HG02763 (cell line): ENCODE data around the gene IGSF9B.

Experiments used
- ATAC-seq: cut with Tn5 transposase; IDR thresholded peaks from one replicate; pipeline ENCODE4 v1.9.1; 2021; ENCODE audit warnings: mild to moderate bottlenecking, moderate library complexity; ENCODE audit not compliant: unreplicated experiment

Gene IGSF9B

DNA sequence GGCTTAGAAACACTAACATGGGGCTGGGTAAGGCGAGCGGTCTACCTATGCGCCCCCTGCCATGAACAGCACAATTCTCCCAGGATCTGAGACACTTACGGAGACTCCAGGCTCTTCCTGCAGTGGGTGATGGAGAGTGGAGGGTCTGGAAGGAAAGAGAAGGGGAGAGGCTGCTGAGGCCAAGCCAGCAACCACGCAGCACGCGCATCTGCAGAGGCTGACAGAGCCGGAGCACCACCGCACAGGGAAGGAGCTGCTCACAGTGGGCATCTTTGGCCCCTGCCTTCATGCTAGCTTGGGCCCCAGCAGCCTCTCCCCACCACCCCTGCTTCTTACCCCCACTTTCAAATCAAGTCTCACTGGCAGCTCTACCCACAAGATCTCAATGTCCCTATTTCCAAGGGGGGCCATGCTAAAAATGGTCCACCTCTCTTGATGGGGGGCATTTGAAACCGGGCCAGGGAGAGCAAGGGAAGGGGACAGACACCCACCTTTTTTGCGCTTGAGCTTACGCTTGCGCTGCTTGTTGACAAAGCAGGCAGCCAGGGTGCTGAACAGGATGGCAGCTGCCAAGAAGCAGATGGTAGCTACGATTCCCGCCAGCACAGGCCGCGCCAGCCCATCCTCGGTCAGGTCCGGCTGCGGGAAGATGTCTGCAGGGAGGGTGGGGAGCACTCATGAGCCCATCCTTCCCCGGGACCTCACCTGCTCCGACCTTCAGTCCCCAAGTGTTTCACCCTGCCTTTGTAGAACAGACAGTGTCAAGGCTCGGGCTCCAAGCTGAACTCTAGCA is 34.5 kb downstream of the IGSF9B start:
- ATAC-seq, result no peak

DNA sequence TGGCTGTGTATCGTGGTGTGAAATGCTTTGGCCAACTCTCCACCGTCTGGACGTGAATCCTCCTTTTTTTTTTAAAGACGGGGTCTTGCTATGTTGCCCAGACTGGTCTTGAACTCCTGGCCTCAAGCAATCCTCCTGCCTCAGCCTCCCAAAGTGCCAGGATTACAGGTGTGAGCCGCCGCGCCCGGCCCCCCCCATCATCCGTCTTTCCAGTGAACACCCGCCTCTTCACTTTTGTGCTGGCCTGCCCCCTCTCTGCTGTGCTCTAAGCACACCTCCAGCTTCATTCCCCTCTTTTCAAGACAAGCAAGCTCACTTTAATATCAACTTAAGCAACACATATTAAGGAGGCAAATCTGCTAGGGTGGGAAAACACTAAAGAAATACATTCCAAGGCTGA is 35.3 kb downstream of the IGSF9B start:
- ATAC-seq, result no peak

DNA sequence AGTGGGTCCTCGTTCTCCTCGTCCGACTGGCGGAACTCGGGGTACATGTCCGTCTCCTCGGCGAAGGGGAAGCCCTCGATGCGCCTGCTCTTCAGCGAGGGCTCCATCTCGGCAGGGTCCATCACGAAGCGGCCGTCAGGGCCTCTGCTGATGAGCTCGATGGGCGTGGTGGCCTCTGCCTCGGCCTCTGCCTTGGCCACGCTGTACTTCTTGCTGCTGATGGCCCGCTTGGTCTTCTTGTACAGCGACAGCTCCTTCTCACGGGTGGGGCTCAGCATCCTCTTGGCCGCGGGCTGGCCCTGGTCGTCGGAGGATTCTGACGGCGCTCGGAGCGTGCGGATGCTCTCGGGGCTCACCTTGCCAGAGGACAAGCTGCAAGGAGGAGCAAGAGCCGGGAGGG is 35.7 kb downstream of the IGSF9B start:
- ATAC-seq, result no peak

DNA sequence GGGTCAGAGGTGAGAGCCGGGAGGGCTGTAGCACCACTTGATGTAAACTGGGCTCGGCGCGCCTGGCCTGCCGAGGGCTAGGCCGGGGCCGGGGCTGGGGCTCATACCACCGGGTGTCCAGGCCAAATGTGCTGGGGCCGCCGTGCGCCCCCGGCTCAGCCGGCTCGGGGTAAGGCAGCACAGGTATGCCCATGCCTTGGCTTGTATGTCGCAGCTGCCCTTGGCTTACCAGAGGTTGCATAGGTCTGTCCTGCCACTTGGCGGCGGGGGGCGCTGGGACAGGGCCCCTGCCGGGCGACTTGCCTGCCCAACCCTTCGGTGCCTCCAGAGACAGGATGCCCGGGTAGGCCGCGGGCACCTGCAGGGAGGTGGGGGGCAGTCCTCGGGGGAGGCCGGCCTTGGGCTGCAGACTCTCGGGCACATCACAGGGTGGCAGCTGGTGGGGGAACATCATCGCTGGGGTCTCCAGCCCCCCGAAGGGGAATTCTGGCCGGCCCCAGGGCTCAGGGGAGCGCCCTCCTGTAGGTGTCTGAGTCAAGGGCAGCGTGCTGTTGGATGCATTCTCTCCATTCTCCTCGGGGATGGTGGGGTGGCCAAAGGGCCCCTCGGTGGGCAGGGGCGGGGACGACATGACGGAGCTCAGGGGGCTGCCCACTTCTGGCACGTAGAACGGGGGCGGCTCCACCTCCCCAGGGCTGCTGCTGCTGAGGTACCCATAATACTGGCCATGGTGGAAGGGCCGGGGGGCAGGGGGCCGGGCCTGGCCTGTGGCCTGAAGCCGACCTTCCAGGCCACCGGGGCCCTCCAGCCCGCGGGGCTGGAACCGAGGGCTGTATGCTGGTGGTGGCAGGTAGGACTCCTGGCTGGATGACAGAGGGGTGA is 36.4 kb downstream of the IGSF9B start:
- no peak for ATAC-seq

DNA sequence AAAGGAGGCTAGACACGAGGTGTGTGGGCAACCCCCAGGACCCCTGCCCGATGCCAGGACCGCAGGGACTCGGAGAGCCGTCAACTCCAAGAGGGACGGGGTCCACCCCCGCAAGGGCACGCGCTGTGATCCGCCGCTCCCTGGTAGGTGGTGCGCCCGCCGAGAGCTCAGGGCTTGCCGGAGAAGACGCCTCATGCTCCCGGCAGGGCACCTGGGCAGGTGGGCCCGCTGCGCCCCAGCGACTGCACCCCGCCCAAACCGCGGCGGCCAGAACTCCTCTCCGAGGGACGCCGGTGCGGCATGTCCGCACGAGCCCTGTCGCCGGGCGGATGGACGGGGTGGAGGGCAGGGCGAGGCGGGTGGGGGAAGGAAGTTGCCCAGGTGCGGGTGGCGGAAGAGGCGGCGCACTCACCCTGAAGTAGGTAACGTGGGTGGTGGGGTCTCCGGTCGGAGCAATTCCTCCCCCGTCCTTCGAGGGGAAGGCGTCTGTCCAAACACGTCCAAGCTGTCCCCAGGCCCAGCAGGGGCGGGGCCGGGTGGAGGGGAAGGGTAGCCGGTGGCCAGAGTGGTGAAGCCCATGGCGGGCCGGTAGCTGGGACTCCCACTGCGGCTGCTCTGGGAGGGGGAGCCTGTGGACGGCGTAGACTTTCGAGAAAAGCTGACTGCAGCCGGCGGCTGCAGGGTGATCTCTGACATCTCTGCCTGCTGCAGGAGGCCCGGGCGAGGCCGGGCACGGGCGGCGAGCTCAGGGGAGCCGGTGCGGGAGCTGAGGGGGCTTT is 37.2 kb downstream of the IGSF9B start:
- no peak for ATAC-seq

DNA sequence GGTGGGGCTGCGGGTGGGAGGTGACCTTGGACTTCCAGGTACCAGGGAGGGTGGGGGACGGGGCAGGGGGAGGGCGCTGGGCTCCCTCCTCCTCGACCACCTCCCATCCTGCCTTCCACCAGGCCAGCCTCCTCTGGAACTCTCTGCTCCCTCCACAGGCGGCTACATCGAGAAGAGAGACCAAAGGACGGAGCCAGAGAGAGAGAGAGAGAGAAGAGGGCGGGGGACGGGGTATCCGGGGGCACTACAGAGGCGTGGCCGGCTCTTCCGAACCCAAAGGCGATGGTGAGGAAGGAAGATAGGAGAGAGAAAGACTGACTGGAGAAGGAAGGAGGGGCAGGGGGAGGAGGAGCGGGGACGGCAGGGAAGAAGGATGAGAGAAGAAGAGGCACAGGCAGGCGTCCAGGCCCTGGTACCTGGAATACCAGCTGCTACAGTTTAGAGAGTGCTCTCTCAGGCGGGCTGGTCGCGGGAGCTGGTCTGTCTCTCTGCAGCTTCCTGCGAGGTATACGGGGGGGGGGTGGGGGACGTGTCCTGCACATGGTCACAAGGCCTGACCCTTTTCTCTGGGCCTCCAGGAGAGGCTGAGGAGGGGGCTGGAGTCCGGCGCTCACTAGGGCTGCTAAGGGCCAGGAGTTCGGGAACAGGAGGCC is 38.0 kb downstream of the IGSF9B start:
- ATAC-seq, result no peak

DNA sequence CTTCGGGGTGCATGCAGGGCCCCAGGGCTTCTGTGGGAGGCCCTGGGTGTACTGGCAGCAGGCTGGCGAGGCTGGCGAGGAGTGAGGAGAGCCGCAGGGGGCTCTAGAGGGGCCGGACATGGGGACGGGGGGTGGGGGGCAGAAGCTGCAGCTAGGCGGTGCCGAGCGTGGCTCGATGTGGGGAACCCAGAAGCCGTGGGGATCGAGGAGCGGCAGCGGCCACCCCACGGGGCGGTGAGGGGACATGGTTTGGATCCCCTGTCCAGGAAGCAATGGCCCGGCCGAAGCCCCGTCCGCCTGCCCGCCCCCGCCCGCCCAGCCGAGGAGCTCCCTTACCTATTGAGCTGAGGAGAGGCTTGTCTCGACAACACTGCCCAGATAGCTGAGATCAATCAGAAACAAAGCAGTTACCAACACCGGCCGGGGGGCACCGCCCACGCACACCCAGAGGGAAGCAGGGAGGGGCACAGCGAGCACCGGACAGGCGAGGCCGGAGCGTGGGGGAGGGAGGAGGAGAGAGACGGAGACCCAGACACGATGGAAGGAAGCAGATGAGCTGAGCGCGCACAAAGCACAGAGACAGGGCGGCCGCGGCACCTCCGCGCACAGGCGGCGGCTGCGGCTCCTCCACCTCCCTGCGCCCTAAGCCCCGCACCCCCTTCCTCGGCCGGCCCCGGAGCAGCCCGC is 38.7 kb downstream of the IGSF9B start:
- no peak for ATAC-seq

DNA sequence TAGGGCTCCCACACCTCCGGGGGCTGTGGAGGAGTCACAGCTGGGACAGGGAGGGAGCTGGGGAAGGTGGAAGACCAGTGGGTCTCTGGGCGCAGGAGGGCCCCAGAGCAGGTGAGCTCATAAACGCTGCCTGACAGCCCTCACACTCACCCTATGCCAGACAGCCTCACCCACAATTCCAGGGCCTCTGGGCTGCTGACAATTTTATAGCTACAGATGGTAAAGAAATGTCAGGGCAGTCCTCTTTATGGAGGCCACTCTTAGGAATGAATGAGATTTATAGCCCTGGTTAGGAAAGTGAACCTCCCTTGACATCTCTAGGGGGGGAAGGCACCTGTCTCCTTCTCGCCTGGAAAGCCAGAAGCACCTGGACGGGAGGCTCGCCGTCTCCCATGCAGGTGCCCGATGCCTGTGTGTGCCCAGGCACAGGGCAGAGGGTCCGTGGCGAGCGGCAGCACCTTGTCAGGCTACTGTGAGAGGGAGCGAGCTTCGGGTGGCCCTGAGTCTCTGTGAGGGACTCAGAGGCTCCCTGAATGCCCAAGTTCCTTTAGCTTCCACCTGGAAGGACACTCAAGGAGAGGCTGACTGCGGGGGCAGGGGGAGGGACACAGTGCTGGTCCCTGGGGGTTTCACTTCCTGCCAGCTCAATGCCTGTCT is 39.9 kb downstream of the IGSF9B start:
- ATAC-seq, result no peak

DNA sequence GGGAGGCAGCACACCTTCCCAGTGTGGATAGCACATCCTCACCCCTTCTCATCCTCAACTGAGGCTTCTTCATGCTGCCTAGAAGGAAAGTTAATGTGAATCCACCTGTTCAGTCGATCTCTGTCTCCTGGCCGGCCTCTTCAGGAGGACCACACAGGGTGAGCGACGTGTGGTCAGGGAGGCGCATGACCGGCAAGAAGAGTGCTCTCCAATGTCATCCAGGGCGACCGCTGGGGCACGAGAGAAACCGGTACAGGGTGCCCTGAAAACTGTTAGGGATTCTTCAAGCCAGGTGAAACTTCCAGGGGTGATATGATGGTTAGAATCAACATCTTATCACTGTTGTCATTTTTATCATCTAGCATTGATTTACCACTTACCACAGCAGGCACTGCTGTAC is 43.0 kb downstream of the IGSF9B start:
- ATAC-seq, result no peak

DNA sequence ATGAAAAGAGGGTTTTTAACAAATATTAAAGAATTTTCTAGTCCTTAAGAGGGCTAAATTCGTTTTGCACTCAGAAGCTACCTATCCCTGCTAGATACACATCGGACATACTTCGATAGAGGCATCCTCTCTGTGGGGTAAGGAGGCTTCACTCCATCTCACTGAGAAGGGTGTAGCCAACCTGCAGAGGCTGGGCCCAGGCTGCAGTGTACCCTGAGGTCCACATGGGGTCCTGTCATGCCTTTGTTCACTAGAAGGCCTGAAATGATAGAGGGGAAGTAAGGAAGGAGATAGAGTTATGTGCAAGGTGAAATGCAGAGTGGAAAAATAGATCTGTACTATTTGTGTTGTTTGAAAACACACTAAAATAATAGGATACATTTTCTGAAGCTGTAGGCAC is 45.6 kb downstream of the IGSF9B start:
- ATAC-seq, result no peak

DNA sequence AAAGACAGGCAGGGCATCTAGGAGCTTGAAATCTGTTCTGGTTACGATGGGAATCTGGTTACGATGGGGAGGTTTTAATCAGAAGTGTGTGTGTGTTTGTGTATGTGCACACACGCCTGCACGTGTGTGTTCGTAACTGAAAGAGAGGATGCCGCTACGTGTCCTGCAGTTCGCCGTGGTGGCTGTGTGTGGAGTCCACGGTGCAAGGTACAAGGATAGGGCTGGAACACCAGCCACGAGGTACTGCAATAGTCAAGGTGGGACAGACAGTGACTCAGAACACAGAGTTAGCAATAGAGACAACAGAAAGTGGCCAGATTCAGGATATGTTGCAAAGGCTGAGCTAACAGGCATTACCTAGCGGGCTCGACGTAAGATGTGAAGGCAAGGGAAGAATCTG is 46.7 kb downstream of the IGSF9B start:
- no peak for ATAC-seq

DNA sequence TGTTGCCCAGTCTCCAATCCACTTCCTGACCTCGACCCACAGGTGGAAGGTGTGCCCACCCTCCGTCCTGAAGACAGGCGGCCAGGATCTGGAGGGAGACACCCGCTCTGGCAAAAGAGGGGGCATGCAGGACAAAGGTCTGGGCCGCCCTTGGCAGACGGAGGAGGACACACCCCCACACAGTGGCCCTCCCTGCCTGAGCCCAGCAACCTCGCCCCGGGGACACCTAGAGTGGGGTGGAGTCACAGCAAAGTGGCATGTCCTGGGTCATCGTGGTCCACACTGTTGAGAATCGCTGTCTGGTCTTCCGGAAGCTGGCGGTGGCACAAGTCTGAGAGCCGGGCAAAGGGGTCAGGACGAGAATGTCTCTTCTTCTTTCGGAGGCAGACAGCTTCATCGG is 47.9 kb downstream of the IGSF9B start:
- ATAC-seq, result no peak

DNA sequence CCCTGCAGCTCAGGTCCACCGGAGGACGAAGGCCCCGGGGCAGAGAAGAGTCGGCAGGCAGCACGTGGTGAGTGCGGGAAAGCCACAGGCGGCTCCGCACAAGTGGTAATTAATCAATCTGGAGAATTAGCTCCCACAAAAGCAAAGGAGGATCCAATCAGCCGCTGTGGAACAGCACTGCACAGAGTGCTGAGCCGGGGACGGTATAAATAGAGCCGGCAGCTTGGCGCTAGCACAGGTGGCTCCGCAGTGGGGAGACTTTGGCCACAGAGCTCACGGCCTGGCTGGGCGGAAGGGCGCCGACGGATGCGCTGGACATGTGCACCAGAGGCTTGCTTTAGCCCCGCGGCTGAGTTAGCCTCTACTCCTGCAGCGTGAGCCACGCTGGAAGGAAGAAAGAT is 48.9 kb downstream of the IGSF9B start:
- no peak for ATAC-seq

DNA sequence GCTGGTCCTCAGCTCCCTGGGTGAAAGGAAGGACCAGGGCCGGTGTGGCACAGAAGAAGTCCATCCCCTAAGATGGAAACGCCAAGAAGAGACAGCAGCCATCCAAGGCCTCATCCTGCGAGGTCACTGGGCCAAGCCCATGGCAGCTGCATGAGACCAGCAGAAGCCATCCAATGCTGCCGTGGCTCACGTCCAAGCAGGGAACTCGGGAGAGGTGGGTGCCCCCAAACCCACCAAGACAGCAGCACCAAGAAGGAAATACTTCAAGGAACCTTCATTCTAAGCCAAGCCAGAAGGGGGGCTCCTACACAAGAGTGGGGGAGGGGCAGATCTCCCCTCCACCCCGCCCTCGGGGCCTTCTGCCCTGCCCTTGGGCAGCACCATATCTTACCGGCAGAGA is 49.6 kb downstream of the IGSF9B start:
- no peak for ATAC-seq

DNA sequence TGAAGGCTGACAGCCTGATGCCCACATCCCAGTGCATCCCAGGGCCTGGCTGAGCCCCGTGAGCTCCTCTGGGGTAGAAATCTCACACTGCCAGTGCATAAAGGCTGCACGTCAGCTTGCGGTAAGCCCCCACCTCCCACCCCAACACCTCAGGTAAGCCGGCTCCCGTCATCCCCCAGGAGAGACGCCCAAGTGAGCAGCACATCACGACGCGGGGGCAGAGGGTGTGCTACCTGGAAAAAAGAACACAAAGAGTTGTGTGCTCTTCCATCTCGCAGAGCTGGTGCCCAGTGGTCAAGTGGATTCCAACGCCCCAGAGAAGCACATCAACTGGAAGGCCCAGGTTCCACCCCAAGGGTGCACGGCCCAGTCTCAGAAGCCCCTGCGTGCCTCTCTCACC is 50.0 kb downstream of the IGSF9B start:
- no peak for ATAC-seq

DNA sequence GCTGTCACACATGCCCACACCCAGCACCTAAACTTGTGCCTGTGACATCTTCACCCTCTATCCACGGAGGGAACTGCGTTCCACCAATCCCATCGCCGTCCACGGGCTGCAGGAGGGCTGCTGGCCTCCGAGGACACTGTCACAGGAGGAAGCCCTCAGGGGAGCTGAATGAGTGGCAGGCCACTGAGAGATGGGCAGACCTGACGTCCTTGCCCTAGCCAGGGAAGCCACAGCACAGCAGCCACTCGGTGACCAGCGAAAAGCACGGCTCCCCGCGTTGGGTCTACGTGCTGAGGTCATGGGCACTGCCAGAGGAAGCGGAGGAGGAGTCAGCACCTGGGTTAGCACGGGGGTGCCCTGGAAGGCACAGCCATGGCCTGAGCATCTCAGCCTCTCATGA is 50.5 kb downstream of the IGSF9B start:
- no peak for ATAC-seq

DNA sequence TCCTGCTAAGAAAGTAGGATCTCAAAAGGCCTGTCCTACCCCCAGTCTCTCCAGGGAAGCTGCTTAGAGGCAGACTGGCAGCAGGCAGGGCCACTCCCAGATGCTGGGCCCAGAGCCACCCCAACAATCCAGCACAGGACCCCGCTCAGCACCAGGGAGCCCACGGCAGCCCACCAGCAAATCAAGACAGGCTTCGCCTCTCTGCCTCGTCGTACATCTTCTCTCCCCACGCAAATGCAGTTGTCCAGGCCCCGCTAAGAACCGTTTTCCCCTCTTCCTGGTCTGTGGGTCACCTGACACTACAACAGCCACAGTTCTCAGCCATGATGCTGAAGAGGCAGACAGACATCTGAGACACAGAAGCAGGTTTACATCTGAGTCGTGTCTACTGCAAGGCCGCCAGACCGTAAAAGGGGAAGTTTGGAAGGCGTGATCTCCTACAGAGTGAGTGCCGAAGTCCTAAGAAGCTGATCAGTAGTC is 51.1 kb downstream of the IGSF9B start:
- ATAC-seq, result no peak

DNA sequence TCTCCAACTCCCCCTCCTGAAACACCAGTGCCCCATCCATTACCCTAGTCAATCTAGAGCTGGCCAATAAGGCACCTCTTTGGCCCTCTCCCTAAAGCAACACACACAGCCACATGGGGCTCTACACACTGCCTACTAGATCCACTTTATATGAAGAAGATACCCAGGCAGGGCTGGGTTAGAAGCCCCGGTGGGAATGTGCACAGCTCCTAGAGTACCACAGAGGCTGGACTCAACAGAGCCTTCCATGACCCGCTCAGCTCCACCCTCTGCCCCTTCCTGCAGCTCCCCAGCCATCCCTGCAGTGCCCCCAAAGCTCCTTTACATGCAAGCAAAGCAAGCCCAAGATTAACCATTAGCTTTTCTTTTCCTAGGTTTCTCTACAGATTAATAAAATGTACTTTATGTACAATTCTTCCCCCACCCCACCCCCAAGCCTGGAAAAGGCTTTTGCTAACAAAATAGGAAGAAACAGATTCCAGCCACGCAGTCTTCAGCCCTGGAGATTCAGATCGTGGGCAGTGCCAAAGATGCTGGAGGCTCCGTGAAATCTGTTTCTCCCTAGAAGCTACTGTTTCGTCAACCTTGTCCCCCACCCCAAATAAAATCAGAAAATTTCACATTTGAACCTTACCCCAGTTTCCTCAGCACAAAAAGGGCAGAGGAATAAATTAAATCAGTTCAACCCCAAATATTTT is 51.8 kb downstream of the IGSF9B start:
- no peak for ATAC-seq
